Gastroesophageal sphincter (tissue), 3 donors: ENCODE data around the gene TSACC.

Experiments used
- EP300 ChIP-seq: sonication (generic); formaldehyde crosslinking; IDR thresholded peaks from one replicate; pipeline ENCODE4 v1.6.1; 2017; ENCODE audit warnings: antibody characterized with exemption, mild to moderate bottlenecking
- POLR2A ChIP-seq, 2 donors: fragments of 450-650 bp; IDR thresholded peaks; one replicate each; pipeline ENCODE4 v1.6.1; 2017; ENCODE audit warnings: antibody characterized with exemption in 2 of 2, mild to moderate bottlenecking in 2 of 2, moderate library complexity in 1 of 2
- TF ChIP-seq, protein P1 (sequence below), 4 experiments: fragments of 200-600 bp in 2 of 4; fragments of 450-650 bp in 2 of 4; sonication (generic) in 1 of 4; IDR thresholded peaks; one replicate each; pipeline ENCODE4 v1.5.1; 2017 to 2019; ENCODE audit warnings: antibody characterized with exemption in 4 of 4, mild to moderate bottlenecking in 2 of 4, moderate library complexity in 2 of 4

DNA sequence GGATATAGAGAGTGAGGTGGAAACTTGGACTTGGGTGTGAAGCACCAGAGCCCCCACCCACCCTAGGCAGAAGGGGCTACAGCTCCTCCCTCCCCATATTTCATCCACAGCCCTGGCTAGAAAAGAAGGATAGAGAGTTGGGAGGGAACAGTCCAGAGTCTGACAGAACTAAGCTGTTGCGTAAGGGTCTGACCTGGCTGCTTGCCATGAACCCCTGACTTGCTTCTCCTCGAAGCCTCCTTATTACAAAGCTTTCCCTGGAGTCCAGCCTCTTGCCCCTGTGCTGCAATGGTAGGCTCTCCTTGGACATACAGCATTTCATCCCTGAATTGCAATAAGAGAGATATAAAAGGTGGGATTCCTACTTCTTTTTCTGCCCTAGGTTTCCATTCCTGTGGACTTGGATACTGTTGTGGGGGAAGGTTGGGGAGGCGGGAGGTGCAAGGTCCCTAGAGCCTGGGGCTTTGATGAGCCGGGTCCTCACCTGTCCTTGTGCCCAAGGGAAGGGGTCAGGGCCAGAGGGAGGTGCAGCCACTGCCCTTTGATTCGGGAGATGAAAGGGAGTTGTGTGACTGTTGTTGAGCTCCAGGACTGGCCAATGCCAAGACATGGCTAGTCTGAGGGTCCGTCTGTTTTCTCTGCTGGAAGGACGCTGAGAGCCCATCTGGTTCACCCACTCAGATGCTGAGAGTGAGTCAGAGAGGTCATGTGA lies 33.4 kb downstream of the TSACC start:
- TF ChIP-seq, protein P1, sequence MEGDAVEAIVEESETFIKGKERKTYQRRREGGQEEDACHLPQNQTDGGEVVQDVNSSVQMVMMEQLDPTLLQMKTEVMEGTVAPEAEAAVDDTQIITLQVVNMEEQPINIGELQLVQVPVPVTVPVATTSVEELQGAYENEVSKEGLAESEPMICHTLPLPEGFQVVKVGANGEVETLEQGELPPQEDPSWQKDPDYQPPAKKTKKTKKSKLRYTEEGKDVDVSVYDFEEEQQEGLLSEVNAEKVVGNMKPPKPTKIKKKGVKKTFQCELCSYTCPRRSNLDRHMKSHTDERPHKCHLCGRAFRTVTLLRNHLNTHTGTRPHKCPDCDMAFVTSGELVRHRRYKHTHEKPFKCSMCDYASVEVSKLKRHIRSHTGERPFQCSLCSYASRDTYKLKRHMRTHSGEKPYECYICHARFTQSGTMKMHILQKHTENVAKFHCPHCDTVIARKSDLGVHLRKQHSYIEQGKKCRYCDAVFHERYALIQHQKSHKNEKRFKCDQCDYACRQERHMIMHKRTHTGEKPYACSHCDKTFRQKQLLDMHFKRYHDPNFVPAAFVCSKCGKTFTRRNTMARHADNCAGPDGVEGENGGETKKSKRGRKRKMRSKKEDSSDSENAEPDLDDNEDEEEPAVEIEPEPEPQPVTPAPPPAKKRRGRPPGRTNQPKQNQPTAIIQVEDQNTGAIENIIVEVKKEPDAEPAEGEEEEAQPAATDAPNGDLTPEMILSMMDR (IDR thresholded peaks at IDR 0.05): no peak
- TF ChIP-seq POLR2A (IDR thresholded peaks at IDR 0.05) (no peak), EP300 (no peak)
